ENCODE data around the gene HELZ. TPM values are rescaled to one million over a fixed set of nuclear protein-coding genes. Genes with fewer than 3 reads are reported as not detected.
A peak's percentile ranks its signal among the peaks of the same experiment; 100 is the strongest.
"Not testable (repeated sequence)": the region's sequence is repeated elsewhere in the genome, so short reads cannot be mapped to it uniquely, and the experiment has no call there.

Gene HELZ
- total RNA-seq, 8 experiments from 2014 or later = 22.0 to 106 (median 27.4) TPM

DNA sequence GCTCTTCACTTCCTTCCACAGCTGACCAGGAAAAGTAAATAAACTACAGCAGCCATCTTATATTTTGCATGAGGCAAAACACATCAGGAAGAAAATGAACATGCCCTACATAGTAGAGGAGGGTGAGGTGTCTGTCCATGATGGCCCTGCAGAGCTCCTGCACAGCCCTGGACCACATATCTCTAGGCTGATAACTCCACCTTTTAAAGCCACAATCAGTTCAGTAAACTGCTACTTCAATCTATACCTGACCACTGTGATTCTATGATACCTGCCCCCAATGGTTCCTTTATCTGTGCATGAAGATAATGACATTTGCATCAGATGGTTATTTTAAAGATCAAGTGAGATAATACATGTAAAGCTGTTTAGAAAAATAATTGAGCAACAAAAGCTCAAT is 82.2 kb downstream of the HELZ start:
- H3K4me3 ChIP-seq = no peak overlapping the region
- in situ Hi-C loops (cut with MboI; ENCODE audit: low pct_unique_long_range_greater_than_20kb in 2 of 9, low sequenced_read_pairs in 9 of 9, unreplicated experiment in 9 of 9) = no loop called here
- no peak for ATAC-seq (replicated peaks in 6 of 8)
- peaks cover 7% of the 10 kb centered on the region in 2 donors for H3K4me1 ChIP-seq (replicated peaks in 1 of 2)
- no peak overlapping the region for H3K27ac ChIP-seq

DNA sequence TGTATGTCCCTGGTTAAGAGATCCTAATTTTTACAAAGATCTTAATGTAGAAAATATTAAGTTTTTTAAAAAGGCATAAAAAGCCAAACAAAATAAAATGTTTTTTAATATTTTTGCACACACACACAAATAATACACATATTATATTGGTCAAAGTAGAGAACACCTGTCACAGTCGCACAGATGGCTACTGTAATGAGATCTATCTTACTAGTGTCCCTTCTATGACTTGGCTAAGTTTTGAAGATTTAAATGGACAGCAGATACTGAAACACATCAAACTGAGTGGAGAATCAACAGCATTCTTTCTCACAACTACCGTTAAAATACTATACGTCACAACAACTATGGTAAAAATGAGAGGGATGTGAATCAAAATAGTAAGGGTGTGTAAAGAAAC is 83.4 kb downstream of the HELZ start:
- peaks cover 7 to 10% of the 10 kb centered on the region in 2 donors for H3K4me1 ChIP-seq (replicated peaks in 1 of 2)
- H3K27ac ChIP-seq = no peak overlapping the region
- in situ Hi-C loops (cut with MboI; ENCODE audit: low pct_unique_long_range_greater_than_20kb in 2 of 9, low sequenced_read_pairs in 9 of 9, unreplicated experiment in 9 of 9) = no loop called here
- ATAC-seq (replicated peaks in 6 of 8) = no peak
- H3K4me3 ChIP-seq = no peak overlapping the region
- 88 to 100% (median 100%) methylated on average over 1 to 3 of the region's 3 CpGs; no CpG with 5 or more reads in 1 of the 10 experiments for WGBS, 10 experiments

DNA sequence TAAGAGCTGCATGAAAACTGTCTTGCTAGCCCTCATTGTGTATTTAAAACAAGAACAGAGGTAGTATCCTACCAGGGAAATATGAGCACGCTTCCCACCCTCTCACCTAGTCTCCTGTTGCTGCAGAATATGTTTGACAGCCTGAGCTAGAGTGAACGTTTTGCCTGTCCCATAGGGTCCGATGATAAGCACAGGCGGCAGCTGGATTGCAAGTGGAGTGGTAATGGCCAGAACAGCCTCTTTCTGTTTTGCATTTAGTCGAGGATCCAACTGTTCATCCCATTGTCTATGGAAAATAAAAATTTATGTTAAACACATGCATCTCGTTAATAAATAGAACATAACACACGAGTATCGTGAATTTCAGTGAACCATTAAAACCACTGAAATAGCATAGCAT is 84.2 kb downstream of the HELZ start:
- Histone ChIP-seq H3K27ac (no peak overlapping the region), H3K4me1 (replicated peaks in 1 of 2) (peaks cover 7 to 10% of the 10 kb centered on the region in 2 donors), H3K4me3 (no peak overlapping the region)
- ATAC-seq (replicated peaks in 6 of 8) = no peak
- WGBS, 10 experiments = 43 to 100% (median 90%) methylated on average over 1 to 8 of the region's 8 CpGs
- in situ Hi-C loops (cut with MboI; ENCODE audit: low pct_unique_long_range_greater_than_20kb in 2 of 9, low sequenced_read_pairs in 9 of 9, unreplicated experiment in 9 of 9) = no loop called here

DNA sequence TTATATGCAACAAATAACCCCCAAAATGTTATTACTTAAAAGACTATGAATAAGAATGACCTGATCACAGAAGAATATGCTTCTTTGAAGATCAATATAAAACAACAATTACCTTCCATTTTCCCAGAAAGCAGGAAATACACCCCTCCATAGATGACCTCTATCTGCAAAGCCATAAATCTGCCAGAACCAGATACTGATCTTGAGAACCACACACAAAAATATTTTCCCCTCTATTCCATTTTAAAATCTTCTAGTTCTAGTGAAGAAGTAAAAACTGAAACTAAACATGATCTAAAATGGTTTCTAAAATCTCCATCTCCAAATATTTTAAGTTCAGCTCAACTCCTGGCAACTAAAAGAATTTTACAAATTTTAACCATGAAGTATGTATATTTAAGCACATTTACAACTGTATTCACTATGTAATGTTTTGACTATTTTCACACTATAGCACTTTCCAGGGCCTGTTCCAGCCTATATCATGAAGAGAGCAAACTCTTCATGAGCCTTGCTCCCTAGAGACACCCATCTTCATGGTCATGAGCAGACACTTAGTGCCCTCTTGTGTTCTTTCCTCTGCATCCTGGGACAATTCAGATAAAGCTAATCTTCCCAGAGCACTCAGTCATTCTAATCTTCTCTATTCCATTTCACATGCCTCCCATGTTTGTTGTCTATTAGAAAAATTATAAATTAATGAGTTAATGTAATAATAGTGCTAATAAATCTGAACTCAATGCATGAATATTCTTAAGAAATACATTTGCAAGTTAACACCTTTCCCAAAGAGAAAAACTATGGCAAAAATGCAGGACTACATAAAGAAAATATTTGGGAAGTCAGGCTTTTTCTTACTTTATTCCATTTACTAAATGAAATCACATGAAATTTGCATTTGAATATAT is 87.0 kb downstream of the HELZ start:
- in situ Hi-C loops (cut with MboI; ENCODE audit: low pct_unique_long_range_greater_than_20kb in 2 of 9, low sequenced_read_pairs in 9 of 9, unreplicated experiment in 9 of 9) = no loop called here
- Histone ChIP-seq H3K4me3 (no peak overlapping the region), H3K4me1 (replicated peaks in 1 of 2) (peaks cover 0 to 5% of the 10 kb centered on the region in 2 donors), H3K27ac (no peak overlapping the region)
- peak; percentile 71 to 93 (median 84) for ATAC-seq (replicated peaks in 6 of 8)

DNA sequence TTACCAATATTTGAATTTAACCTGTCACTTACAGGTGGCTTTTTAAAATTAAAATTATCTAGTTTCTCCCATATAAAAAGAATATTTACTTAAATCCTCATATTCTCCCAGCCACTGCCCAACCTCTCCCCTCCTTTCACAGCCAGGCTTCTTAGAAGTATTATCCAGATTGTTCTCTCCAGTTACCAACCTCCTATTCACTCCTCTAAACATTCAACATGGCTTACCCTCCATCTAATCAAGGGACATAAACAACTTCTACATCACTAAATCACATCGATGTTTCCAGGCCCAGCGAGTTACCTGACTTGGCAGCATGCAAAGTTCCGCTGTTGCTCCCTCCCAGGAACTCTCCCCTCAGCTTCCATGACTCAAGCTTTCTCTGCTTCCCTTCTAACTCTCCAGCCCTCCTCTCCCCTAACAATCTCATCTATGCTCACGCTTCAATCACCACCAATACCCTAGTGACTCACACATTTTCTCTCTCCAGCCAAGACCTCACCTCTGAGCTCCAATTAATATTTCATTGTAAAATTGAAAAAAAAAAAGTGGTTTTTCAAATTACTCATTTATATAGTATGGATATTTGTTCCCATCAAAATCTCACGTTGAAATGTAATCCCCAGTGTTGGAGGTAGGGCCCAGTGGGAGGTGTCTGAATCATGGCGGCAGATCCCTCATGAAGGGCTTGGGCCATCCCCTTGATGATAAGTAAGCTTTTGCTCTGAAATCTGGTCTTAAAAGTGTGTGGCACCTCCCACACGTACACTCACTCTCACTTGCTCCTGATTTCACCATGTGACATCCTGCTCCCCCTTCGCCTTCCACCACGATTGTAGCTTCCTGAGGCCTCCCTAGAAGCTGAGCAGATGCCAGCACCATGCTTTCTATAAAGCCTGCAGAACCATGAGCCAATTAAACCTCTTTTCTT is 88.5 kb downstream of the HELZ start:
- Histone ChIP-seq H3K4me3 (no peak overlapping the region), H3K4me1 (replicated peaks in 1 of 2) (peaks cover 0 to 5% of the 10 kb centered on the region in 2 donors), H3K27ac (no peak overlapping the region)
- WGBS, 10 experiments = 60 to 100% (median 83%) methylated on average over 1 to 9 of the region's 9 CpGs
- in situ Hi-C loops (cut with MboI; ENCODE audit: low pct_unique_long_range_greater_than_20kb in 2 of 9, low sequenced_read_pairs in 9 of 9, unreplicated experiment in 9 of 9) = no loop called here
- peak in 3 of 8 experiments; percentile 48 to 51 (median 50) for ATAC-seq (replicated peaks in 6 of 8)

DNA sequence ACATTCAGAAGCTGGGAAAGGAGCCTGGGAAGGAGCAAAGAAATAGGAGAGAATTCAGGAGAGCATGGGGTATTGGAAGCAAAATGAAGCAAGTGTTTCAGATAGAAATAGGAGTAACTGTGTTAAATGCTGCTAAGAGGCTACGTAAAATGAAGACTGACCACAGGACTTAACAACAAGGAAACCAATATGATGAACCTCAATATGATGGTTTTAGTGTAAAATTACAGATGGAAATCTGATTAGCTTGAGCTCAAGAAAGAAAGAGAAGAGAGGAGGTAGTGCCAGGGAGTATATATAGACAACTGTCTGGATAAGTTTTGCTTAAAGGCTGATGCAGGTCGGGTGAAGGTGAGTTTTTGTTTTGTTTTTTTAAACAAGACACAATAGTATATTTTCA is 92.2 kb downstream of the HELZ start:
- Histone ChIP-seq H3K4me3 (no peak overlapping the region), H3K27ac (no peak overlapping the region), H3K4me1 (replicated peaks in 1 of 2) (peaks cover 0 to 4% of the 10 kb centered on the region in 2 donors)
- WGBS, 10 experiments = 86 to 100% (median 91%) methylated on average over 2 of the region's 2 CpGs
- no peak for ATAC-seq (replicated peaks in 6 of 8)
- in situ Hi-C loops (cut with MboI; ENCODE audit: low pct_unique_long_range_greater_than_20kb in 2 of 9, low sequenced_read_pairs in 9 of 9, unreplicated experiment in 9 of 9) = no loop called here

DNA sequence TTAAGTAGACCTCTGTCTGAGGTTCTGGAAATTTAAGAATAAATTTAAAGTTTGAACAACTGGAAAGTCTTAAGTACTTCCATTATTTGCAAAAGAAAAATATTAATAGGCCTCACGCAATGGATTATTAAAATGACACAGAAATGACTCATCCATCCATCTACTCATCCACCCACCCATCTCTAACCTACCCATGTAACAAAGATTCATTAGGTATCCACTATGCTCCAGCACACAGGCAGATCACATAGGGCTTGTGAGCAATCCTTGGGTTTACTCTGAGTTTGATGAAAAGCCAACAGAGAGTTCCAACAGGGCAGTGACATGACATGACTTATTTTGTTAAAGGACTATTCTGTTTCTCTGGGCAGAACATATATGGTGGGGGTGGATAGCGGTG is 93.3 kb downstream of the HELZ start:
- in situ Hi-C loops (cut with MboI; ENCODE audit: low pct_unique_long_range_greater_than_20kb in 2 of 9, low sequenced_read_pairs in 9 of 9, unreplicated experiment in 9 of 9) = no loop called here
- peak in 6 of 8 experiments; percentile 33 to 71 (median 50) for ATAC-seq (replicated peaks in 6 of 8)
- no peak overlapping the region for H3K27ac ChIP-seq
- 0 to 100% (median 71%) methylated on average over 1 to 2 of the region's 2 CpGs; no CpG with 5 or more reads in 2 of the 10 experiments for WGBS, 10 experiments
- H3K4me3 ChIP-seq = no peak overlapping the region
- H3K4me1 ChIP-seq (replicated peaks in 1 of 2) = no peaks in the 10 kb centered on the region

DNA sequence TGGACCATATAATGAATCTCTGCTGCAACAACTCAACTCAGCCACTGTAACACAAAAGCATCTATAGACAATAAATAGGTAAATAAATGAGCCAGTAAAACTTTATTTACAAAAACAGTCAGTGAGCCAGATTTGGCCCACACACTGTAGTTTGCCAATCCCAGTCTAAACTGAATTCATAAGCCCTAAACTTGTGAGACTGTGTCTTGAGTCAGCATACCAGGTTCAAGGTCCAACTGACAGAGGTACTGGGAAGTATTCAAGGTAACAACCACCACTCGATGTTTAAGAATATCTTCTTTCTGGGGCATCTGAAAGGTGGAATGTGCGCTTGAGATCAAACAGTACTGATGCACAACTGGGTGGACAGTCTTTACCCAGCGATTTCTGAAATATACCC is 94.2 kb downstream of the HELZ start:
- no peak overlapping the region for H3K4me3 ChIP-seq
- 72 to 100% (median 100%) methylated on average over 1 to 3 of the region's 3 CpGs; no CpG with 5 or more reads in 1 of the 10 experiments for WGBS, 10 experiments
- no peak for ATAC-seq (replicated peaks in 6 of 8)
- in situ Hi-C loops (cut with MboI; ENCODE audit: low pct_unique_long_range_greater_than_20kb in 2 of 9, low sequenced_read_pairs in 9 of 9, unreplicated experiment in 9 of 9) = no loop called here
- H3K27ac ChIP-seq = no peak overlapping the region
- H3K4me1 ChIP-seq (replicated peaks in 1 of 2) = no peaks in the 10 kb centered on the region

DNA sequence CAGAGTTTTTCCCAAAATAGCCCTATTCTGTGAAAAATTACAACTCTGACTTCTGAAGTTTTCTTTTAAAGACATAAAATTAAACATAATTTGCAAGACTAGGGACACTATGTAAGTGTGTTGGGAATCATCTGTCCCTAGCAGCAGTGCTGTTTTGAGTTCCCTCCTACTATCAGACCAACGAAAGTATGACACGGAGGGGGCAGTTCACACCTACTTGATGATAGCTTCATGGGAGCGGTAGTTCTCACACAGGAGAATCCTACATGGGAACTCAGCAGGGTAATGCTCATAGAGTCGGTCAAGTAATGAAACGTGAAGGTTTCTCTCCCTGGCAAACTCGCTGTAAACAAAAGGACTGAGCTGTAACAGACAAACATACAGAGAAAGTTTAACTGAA is 96.6 kb downstream of the HELZ start:
- Histone ChIP-seq H3K4me3 (no peak overlapping the region), H3K4me1 (replicated peaks in 1 of 2) (no peaks in the 10 kb centered on the region), H3K27ac (no peak overlapping the region)
- ATAC-seq (replicated peaks in 6 of 8) = no peak
- in situ Hi-C loops (cut with MboI; ENCODE audit: low pct_unique_long_range_greater_than_20kb in 2 of 9, low sequenced_read_pairs in 9 of 9, unreplicated experiment in 9 of 9) = loop anchor here in 1 of 9 experiments (25.0 kb wide), 1 partner anchor 89 kb away; the partner anchor contains the start of gene HELZ
- 80 to 95% (median 87%) methylated on average over 1 to 6 of the region's 6 CpGs; no CpG with 5 or more reads in 3 of the 10 experiments for WGBS, 10 experiments

DNA sequence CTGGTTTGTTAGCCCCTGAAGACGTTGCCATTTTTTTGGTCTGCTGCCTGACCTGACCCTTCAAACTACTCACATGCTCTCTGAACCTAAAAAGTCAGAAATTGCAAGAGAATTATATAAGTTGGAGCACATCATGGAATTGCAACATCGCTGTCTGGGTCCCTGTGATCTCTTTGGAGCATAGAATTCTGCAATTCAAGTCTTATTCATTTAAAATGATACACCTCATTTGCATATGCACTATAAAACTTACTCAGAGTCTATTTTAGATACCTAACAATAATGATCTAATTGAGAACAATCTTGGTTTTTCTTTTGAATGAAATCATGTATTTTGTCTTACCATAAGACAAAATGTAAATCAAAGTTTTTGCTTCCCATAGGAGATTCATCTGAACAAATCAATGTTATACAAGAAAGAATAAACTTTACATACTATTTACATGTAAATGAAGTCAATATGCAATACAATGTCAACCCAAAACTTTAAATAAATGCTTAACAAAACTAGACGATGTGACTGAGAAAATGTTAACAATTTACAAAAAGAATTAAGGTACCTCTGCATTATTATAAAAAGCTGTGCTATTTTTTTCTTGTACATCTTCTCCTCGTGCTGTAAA is 99.7 kb downstream of the HELZ start:
- H3K4me1 ChIP-seq (replicated peaks in 1 of 2) = no peaks in the 10 kb centered on the region
- H3K27ac ChIP-seq = no peak overlapping the region
- no peak overlapping the region for H3K4me3 ChIP-seq
- peak in 4 of 8 experiments; percentile 31 to 80 (median 59) for ATAC-seq (replicated peaks in 6 of 8)
- WGBS, 10 experiments = 0 to 80% (median 55%) methylated on average over 2 to 4 of the region's 4 CpGs
- in situ Hi-C loops (cut with MboI; ENCODE audit: low pct_unique_long_range_greater_than_20kb in 2 of 9, low sequenced_read_pairs in 9 of 9, unreplicated experiment in 9 of 9) = loop anchor here in 1 of 9 experiments (25.0 kb wide), 1 partner anchor 92 kb away; the partner anchor contains the start of gene HELZ

DNA sequence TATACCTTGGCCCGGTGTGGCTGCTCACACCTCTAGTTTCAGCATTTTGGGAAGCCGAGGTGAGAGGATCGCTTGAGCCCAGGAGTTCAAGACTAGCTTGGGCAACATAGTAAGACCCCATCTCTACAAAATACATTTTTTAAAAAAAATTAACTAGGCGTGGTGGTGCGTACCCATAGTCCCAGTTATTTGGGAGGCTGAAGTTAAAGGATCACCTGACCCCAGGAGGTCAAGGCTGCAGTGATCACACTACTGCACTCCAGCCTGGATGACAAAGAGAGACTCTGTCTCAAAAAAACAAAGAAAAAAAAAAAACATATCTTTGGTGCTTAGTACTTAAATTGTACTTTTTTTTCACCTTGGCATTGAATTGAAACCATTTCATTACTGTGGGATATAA is 101.7 kb downstream of the HELZ start:
- H3K4me1 ChIP-seq (replicated peaks in 1 of 2) = no peaks in the 10 kb centered on the region
- H3K27ac ChIP-seq = no peak overlapping the region
- in situ Hi-C loops (cut with MboI; ENCODE audit: low pct_unique_long_range_greater_than_20kb in 2 of 9, low sequenced_read_pairs in 9 of 9, unreplicated experiment in 9 of 9) = loop anchor here in 1 of 9 experiments (25.0 kb wide), 1 partner anchor 94 kb away; the partner anchor contains the start of gene HELZ
- 90 to 100% (median 100%) methylated on average over 2 to 5 of the region's 5 CpGs; no CpG with 5 or more reads in 3 of the 10 experiments for WGBS, 10 experiments
- no peak overlapping the region for H3K4me3 ChIP-seq
- ATAC-seq (replicated peaks in 6 of 8) = no peak

DNA sequence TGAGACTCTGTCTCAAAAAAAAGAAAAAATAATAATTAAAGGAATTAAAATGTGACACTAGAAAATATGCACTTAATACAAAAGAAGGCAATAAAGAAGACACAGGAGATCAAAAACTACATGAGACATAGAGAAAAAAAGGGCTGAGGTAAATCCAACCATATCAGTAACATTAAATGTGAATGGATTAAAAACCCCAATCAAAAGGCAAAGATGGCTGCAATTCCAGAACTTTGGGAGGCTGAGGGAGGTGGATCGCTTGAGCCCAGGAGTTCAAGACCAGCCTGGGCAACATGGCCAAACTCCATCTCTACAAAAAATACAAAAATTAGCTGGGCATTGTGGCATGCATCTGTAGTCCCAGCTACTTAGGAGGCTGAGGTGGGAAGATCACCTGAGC is 103.0 kb downstream of the HELZ start:
- ATAC-seq (replicated peaks in 6 of 8); H3K4me3 ChIP-seq; H3K27ac ChIP-seq; H3K4me1 ChIP-seq (replicated peaks in 1 of 2): not testable (repeated sequence)
- in situ Hi-C loops (cut with MboI; ENCODE audit: low pct_unique_long_range_greater_than_20kb in 2 of 9, low sequenced_read_pairs in 9 of 9, unreplicated experiment in 9 of 9) = loop anchor here in 1 of 9 experiments (25.0 kb wide), 1 partner anchor 95 kb away; the partner anchor contains the start of gene HELZ
- WGBS, 10 experiments = 85 to 100% (median 100%) methylated on average over 1 of the region's 1 CpG; no CpG with 5 or more reads in 1 of the 10 experiments

Data from motor neuron (in vitro differentiated cells).